HepG2 (cell line): ENCODE results near the gene THRSP. TPM values are rescaled to one million over a fixed set of nuclear protein-coding genes. Genes with fewer than 3 reads are reported as not detected.

Experiments
- AHR ChIP-seq: IDR thresholded peaks from 2 replicates; pipeline ENCODE4 v1.6.1; 2018; ENCODE audit warnings: missing genetic modification reagents, missing compliant biosample characterization
- ATF6 ChIP-seq: sonication (generic); formaldehyde crosslinking; conservative IDR thresholded peaks from 2 replicates; pipeline ENCODE4 v1.4.0; 2020; ENCODE audit warnings: missing genetic modification reagents
- CBX5 ChIP-seq: sonication (generic); formaldehyde crosslinking; IDR thresholded peaks from 2 replicates; pipeline ENCODE4 v1.4.0; 2020; ENCODE audit warnings: missing genetic modification reagents, borderline replicate concordance
- CHD2 ChIP-seq: IDR thresholded peaks from 2 replicates; pipeline ENCODE4 v1.6.1; 2011; ENCODE audit warnings: low read depth, low read length, improper control_type of control experiment
- GMEB1 ChIP-seq: sonication (generic); formaldehyde crosslinking; IDR thresholded peaks from 2 replicates; pipeline ENCODE4 v1.5.1; 2020; ENCODE audit warnings: missing genetic modification reagents, mild to moderate bottlenecking, borderline replicate concordance
- HNRNPL ChIP-seq: fragments of 200-400 bp; formaldehyde crosslinking; IDR thresholded peaks from 2 replicates; pipeline ENCODE4 v1.6.1; 2017; ENCODE audit warnings: mild to moderate bottlenecking, low read depth, low read length
- KDM2A ChIP-seq: sonication (generic); formaldehyde crosslinking; IDR thresholded peaks from 2 replicates; pipeline ENCODE4 v1.4.0; 2020; ENCODE audit warnings: low read depth, missing genetic modification reagents, borderline replicate concordance
- KLF12 ChIP-seq: sonication (generic); formaldehyde crosslinking; IDR thresholded peaks from 2 replicates; pipeline ENCODE4 v1.4.0; 2020; ENCODE audit warnings: missing genetic modification reagents, borderline replicate concordance
- NFAT5 ChIP-seq: sonication (generic); formaldehyde crosslinking; IDR thresholded peaks from 2 replicates; pipeline ENCODE4 v1.4.0; 2020; ENCODE audit warnings: missing genetic modification reagents
- REL ChIP-seq: sonication (generic); formaldehyde crosslinking; conservative IDR thresholded peaks from 2 replicates; pipeline ENCODE4 v1.8.0; 2022; ENCODE audit warnings: mild to moderate bottlenecking, missing genetic modification reagents, moderate library complexity
- TAF1 ChIP-seq: sonication (generic); formaldehyde crosslinking; IDR thresholded peaks from 2 replicates; pipeline ENCODE4 v1.4.0; 2020; ENCODE audit warnings: missing genetic modification reagents
- XBP1 ChIP-seq: sonication (generic); formaldehyde crosslinking; IDR thresholded peaks from 2 replicates; pipeline ENCODE4 v1.5.0; 2020; ENCODE audit warnings: missing genetic modification reagents
- YEATS4 ChIP-seq: sonication (generic); formaldehyde crosslinking; IDR thresholded peaks from 2 replicates; pipeline ENCODE4 v1.4.0; 2020; ENCODE audit warnings: missing genetic modification reagents, borderline replicate concordance
- ZMAT5 ChIP-seq: sonication (generic); formaldehyde crosslinking; IDR thresholded peaks from 2 replicates; pipeline ENCODE4 v1.5.0; 2020; ENCODE audit warnings: mild to moderate bottlenecking, low read depth, missing genetic modification reagents, borderline replicate concordance
- ZNF317 ChIP-seq: sonication (generic); formaldehyde crosslinking; IDR thresholded peaks from 2 replicates; pipeline ENCODE4 v1.5.0; 2020; ENCODE audit warnings: mild to moderate bottlenecking, missing genetic modification reagents
- ZNF468 ChIP-seq: sonication (generic); formaldehyde crosslinking; IDR thresholded peaks from 2 replicates; pipeline ENCODE4 v1.8.0; 2022; ENCODE audit warnings: mild to moderate bottlenecking, moderate library complexity, missing genetic modification reagents
- ZNF543 ChIP-seq: sonication (generic); formaldehyde crosslinking; IDR thresholded peaks from 2 replicates; pipeline ENCODE4 v1.4.0; 2020; ENCODE audit warnings: mild to moderate bottlenecking, missing genetic modification reagents
- ZNF777 ChIP-seq: sonication (generic); formaldehyde crosslinking; IDR thresholded peaks from 2 replicates; pipeline ENCODE4 v1.4.0; 2020; ENCODE audit warnings: missing genetic modification reagents
- ZSCAN31 ChIP-seq: sonication (generic); formaldehyde crosslinking; IDR thresholded peaks from 2 replicates; pipeline ENCODE4 v1.5.0; 2020; ENCODE audit warnings: low read depth, mild to moderate bottlenecking, missing genetic modification reagents
- ZSCAN9 ChIP-seq: IDR thresholded peaks from 2 replicates; pipeline ENCODE4 v1.6.1; 2016; ENCODE audit warnings: borderline replicate concordance
- polyA plus RNA-seq, 8 experiments: library from polyadenylated mRNA; depleted of rRNA in 3 of 8; stranded (reverse) in 7 of 8; unstranded in 1 of 8; fragments of >200 nt; fragmentation: Illumina TruSeq in 4 of 8; extraction: Trizol in 4 of 8; gene quantifications; 2 replicates each; pipeline versions ENCODE4 v1.2.1 to v1.2.3, GENCODE V29; 2011 to 2016; ENCODE audit warnings: low read depth in 4 of 8, missing spikeins in 1 of 8, mixed read lengths in 1 of 8; ENCODE audit not compliant: insufficient read depth in 1 of 8
- total RNA-seq, 5 experiments: library from RNA; depleted of rRNA; stranded (reverse); fragments of >200 nt; fragmentation: Illumina TruSeq; extraction: Trizol; gene quantifications; 2 replicates each; pipeline ENCODE4 v1.2.3, GENCODE V29; 2016; ENCODE audit warnings: low read depth in 1 of 5

The THRSP gene
- total and polyA plus RNA-seq, 2 of the 13 experiments (the other 11 are each of a cell fraction or from before 2014, with no cell fraction given), result 0.13 to 0.58 TPM

GRCh38 chr11:78079232-78080083 lies 15.8 kb downstream of the THRSP start, which contains the start of gene NDUFC2 (continued):
- TF ChIP-seq NFAT5 (CRISPR knock-in tag), result no peak
- peak; percentile 93 for TF ChIP-seq ZSCAN9 (CRISPR knock-in tag)
- TF ChIP-seq CHD2, result no peak
- peak; percentile 95 for TF ChIP-seq KDM2A
- peak; percentile 74; the same call in 1 of the 2 replicates for TF ChIP-seq XBP1 (CRISPR knock-in tag)
- TF ChIP-seq ZNF777 (CRISPR knock-in tag), result no peak
- TF ChIP-seq ZNF317, result no peak
- peak; percentile 42; the same call in 1 of the 2 replicates for TF ChIP-seq ATF6
- peak; percentile 97 for TF ChIP-seq CBX5 (CRISPR knock-in tag)
- TF ChIP-seq GMEB1 (CRISPR knock-in tag), result peak; percentile 99
- TF ChIP-seq HNRNPL, result peak; percentile 69; the same call in 1 of the 2 replicates
- peak; percentile 98; the same call in 1 of the 2 replicates for TF ChIP-seq AHR (CRISPR knock-in tag)
- TF ChIP-seq ZMAT5 (CRISPR knock-in tag), result no peak
- peak; percentile 91; the same call in 1 of the 2 replicates for TF ChIP-seq ZSCAN31 (CRISPR knock-in tag)
- TF ChIP-seq REL (CRISPR knock-in tag), result 0 out of 2 replicates have a peak, but pooled peaks have one; percentile 39
- peak; percentile 79 for TF ChIP-seq ZNF543 (CRISPR knock-in tag)
- no peak for TF ChIP-seq ZNF468 (CRISPR knock-in tag)
- TF ChIP-seq YEATS4 (CRISPR knock-in tag), result peak; percentile 97
- peak; percentile 98 for TF ChIP-seq TAF1 (CRISPR knock-in tag)
- peak; percentile 80 for TF ChIP-seq KLF12 (CRISPR knock-in tag)
